Measurements from ENCODE around the gene SH3PXD2A.

Gene SH3PXD2A

GRCh38 chr10:103562383-103562782, 293.0 kb downstream of the SH3PXD2A start:
- Histone ChIP-seq H3K9me3 (ENCODE audit: control insufficient read depth, insufficient read depth, low read depth, low read length) (no peaks in the 10 kb centered on the region), H3K4me3 (ENCODE audit: low read depth, low read length) (no peak overlapping the region), H3K4me1 (ENCODE audit: control insufficient read depth, insufficient read depth, low read length) (no peaks in the 10 kb centered on the region), H3K36me3 (ENCODE audit: control insufficient read depth in 2 of 2, insufficient read depth in 1 of 2, low read length in 2 of 2) (no peaks in the 10 kb centered on the region), H3K27ac (ENCODE audit: extremely low read depth, low read depth, low read length) (no peak overlapping the region)
- TF ChIP-seq ZNF585B (tag by site-specific recombination; IDR thresholded peaks at IDR 0.05) (no peak), ZSCAN23 (tag by site-specific recombination; IDR thresholded peaks at IDR 0.05) (no peak), ZNF426 (tag by site-specific recombination; IDR thresholded peaks at IDR 0.05) (no peak)
- TF ChIP-seq, protein P1, sequence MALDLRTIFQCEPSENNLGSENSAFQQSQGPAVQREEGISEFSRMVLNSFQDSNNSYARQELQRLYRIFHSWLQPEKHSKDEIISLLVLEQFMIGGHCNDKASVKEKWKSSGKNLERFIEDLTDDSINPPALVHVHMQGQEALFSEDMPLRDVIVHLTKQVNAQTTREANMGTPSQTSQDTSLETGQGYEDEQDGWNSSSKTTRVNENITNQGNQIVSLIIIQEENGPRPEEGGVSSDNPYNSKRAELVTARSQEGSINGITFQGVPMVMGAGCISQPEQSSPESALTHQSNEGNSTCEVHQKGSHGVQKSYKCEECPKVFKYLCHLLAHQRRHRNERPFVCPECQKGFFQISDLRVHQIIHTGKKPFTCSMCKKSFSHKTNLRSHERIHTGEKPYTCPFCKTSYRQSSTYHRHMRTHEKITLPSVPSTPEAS (tag by site-specific recombination; IDR thresholded peaks at IDR 0.05): no peak
- CTCF ChIA-PET: no interaction called here
- POLR2A ChIA-PET: no interaction called here

DNA sequence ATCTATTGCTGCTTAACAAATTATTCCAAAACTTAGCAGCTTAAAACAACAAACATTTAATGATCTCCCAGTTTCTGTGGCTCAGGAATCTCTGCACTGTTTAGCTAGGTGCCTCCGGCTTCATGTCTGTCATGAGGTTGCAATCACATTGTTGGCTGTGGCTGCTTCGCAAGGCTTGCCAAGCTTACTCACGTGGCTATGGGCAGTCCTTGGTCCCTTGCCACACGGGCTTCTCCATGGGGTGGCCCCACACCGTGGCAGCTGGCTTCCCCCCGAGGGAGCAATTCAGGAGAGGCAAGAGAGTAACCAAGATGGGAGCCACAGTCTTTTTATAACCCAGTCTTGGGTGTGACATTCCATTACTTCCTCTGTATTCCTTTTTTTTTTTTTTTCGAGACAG, 294.5 kb downstream of the SH3PXD2A start:
- POLR2A ChIA-PET: no interaction called here
- no peak for TF ChIP-seq ZNF488 (tag by site-specific recombination; IDR thresholded peaks at IDR 0.05)
- TF ChIP-seq GLIS1 (tag by site-specific recombination; IDR thresholded peaks at IDR 0.05): 0 out of 2 replicates have a peak, but pooled peaks have one; percentile 16
- TF ChIP-seq, protein P2, sequence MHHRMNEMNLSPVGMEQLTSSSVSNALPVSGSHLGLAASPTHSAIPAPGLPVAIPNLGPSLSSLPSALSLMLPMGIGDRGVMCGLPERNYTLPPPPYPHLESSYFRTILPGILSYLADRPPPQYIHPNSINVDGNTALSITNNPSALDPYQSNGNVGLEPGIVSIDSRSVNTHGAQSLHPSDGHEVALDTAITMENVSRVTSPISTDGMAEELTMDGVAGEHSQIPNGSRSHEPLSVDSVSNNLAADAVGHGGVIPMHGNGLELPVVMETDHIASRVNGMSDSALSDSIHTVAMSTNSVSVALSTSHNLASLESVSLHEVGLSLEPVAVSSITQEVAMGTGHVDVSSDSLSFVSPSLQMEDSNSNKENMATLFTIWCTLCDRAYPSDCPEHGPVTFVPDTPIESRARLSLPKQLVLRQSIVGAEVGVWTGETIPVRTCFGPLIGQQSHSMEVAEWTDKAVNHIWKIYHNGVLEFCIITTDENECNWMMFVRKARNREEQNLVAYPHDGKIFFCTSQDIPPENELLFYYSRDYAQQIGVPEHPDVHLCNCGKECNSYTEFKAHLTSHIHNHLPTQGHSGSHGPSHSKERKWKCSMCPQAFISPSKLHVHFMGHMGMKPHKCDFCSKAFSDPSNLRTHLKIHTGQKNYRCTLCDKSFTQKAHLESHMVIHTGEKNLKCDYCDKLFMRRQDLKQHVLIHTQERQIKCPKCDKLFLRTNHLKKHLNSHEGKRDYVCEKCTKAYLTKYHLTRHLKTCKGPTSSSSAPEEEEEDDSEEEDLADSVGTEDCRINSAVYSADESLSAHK (tag by site-specific recombination; IDR thresholded peaks at IDR 0.05): no peak
- TF ChIP-seq ZNF692 (tag by site-specific recombination; IDR thresholded peaks at IDR 0.05): no peak
- CTCF ChIA-PET: interaction anchor here (0.6 to 1.0 kb wide), 3 partner anchors 13 to 84 kb away, joined by 3 to 4 read pairs (median 3); no protein-coding TSS in a partner anchor
- Histone ChIP-seq H3K36me3 (ENCODE audit: control insufficient read depth in 2 of 2, insufficient read depth in 1 of 2, low read length in 2 of 2) (no peaks in the 10 kb centered on the region), H3K9me3 (ENCODE audit: control insufficient read depth, insufficient read depth, low read depth, low read length) (no peaks in the 10 kb centered on the region), H3K27ac (ENCODE audit: extremely low read depth, low read depth, low read length) (no peak overlapping the region), H3K4me3 (ENCODE audit: low read depth, low read length) (no peak overlapping the region), H3K4me1 (ENCODE audit: control insufficient read depth, insufficient read depth, low read length) (no peaks in the 10 kb centered on the region)

- ChIA-PET POLR2A (no interaction called here), CTCF (no interaction called here)
- TF ChIP-seq ZNF423 (tag by site-specific recombination; IDR thresholded peaks at IDR 0.05) (no peak), SP3 (tag by site-specific recombination; IDR thresholded peaks at IDR 0.05) (no peak), ZNF747 (tag by site-specific recombination; IDR thresholded peaks at IDR 0.05) (no peak), ZNF555 (tag by site-specific recombination; conservative IDR thresholded peaks at IDR 0.05) (no peak), KLF10 (tag by site-specific recombination; IDR thresholded peaks at IDR 0.05) (no peak)
- TF ChIP-seq, protein P1 (tag by site-specific recombination; IDR thresholded peaks at IDR 0.05): peak; percentile 92
- TF ChIP-seq, protein P2 (tag by site-specific recombination; IDR thresholded peaks at IDR 0.05): no peak
- Histone ChIP-seq H3K4me1 (ENCODE audit: control insufficient read depth, insufficient read depth, low read length) (peaks cover 3% of the 10 kb centered on the region; the same call in 1 of the 2 replicates), H3K36me3 (ENCODE audit: control insufficient read depth in 2 of 2, insufficient read depth in 1 of 2, low read length in 2 of 2) (no peaks in the 10 kb centered on the region), H3K9me3 (ENCODE audit: control insufficient read depth, insufficient read depth, low read depth, low read length) (no peaks in the 10 kb centered on the region), H3K27ac (ENCODE audit: extremely low read depth, low read depth, low read length) (no peak overlapping the region), H3K4me3 (ENCODE audit: low read depth, low read length) (no peak overlapping the region)
Measured at GRCh38 chr10:103559776-103560175, 295.6 kb downstream of the SH3PXD2A start.
